Measurements from ENCODE around the gene PACRG. TPM values are rescaled to one million over a fixed set of nuclear protein-coding genes. Genes with fewer than 3 reads are reported as not detected.

PACRG gene
- total and polyA plus RNA-seq, 9 donors, result 2.5 to 33.1 (median 3.8) TPM

DNA sequence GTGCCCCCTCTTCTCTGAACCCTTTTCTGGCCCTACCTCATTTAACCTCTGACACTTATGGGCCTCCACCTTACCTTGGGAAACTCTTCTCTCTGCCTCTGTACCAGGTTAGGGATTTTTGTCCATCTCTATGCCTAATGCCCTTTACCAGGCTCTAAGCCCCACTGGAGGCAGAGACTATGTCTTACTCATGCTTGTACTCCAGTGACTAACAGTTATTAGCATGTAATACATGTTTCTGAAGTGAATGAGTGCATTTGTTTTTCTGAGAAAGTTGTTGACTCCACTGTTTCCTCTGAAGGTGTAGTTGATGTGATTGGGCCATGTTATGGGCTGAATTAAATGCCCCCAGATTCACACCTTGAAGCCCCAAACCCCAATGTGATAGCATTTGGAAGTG, 234.3 kb downstream of the PACRG start:
- intact Hi-C loops (cut with DNase I), result no loop called here
- no peak for DNase-seq
- no peak overlapping the region for H3K4me3 ChIP-seq

DNA sequence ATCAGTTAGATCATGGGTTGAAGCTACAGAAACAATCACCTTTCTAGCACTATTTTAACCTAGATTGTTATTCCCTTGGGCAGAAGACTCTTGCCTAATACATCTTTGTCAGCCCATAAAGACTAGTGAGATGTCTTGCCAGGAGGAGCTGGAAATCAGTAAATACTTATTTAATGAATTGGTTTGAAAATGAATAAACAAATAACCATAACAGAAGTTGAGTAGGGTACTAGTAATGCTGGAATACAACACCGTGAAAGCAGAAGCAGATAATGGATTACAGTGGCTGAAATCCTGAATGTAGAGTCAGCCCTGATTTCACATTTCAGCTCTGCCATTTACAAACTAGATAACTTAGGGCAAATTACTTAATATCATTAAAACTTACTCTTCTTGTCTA, 236.1 kb downstream of the PACRG start:
- Histone ChIP-seq H3K27me3 (no peaks in the 10 kb centered on the region), H3K4me1 (ENCODE audit: insufficient read depth) (no peaks in the 10 kb centered on the region), H3K36me3 (no peaks in the 10 kb centered on the region), H3K9me3 (no peaks in the 10 kb centered on the region), H3K27ac (no peak overlapping the region), H3K4me3 (no peak overlapping the region)
- no peak for DNase-seq
- intact Hi-C loops (cut with DNase I), result no loop called here
- WGBS, 3 donors, result 64 to 83% (median 65%) methylated on average over 1 of the region's 1 CpG
- TF ChIP-seq POLR2A (IDR thresholded peaks at IDR 0.05) (no peak), EP300 (IDR thresholded peaks at IDR 0.05) (no peak)
- TF ChIP-seq, protein P1, sequence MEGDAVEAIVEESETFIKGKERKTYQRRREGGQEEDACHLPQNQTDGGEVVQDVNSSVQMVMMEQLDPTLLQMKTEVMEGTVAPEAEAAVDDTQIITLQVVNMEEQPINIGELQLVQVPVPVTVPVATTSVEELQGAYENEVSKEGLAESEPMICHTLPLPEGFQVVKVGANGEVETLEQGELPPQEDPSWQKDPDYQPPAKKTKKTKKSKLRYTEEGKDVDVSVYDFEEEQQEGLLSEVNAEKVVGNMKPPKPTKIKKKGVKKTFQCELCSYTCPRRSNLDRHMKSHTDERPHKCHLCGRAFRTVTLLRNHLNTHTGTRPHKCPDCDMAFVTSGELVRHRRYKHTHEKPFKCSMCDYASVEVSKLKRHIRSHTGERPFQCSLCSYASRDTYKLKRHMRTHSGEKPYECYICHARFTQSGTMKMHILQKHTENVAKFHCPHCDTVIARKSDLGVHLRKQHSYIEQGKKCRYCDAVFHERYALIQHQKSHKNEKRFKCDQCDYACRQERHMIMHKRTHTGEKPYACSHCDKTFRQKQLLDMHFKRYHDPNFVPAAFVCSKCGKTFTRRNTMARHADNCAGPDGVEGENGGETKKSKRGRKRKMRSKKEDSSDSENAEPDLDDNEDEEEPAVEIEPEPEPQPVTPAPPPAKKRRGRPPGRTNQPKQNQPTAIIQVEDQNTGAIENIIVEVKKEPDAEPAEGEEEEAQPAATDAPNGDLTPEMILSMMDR (IDR thresholded peaks at IDR 0.05), result no peak

More for the DNA sequence above, 234.3 kb downstream of the PACRG start:
- H3K36me3 ChIP-seq, result no peaks in the 10 kb centered on the region
- no peaks in the 10 kb centered on the region for H3K27me3 ChIP-seq
- no peaks in the 10 kb centered on the region for H3K9me3 ChIP-seq
- TF ChIP-seq EP300 (IDR thresholded peaks at IDR 0.05), result no peak
- no peak for TF ChIP-seq POLR2A (IDR thresholded peaks at IDR 0.05)
- TF ChIP-seq, protein P1 (IDR thresholded peaks at IDR 0.05), result no peak
- no peaks in the 10 kb centered on the region for H3K4me1 ChIP-seq (ENCODE audit: insufficient read depth)
- no peak overlapping the region for H3K27ac ChIP-seq

DNA sequence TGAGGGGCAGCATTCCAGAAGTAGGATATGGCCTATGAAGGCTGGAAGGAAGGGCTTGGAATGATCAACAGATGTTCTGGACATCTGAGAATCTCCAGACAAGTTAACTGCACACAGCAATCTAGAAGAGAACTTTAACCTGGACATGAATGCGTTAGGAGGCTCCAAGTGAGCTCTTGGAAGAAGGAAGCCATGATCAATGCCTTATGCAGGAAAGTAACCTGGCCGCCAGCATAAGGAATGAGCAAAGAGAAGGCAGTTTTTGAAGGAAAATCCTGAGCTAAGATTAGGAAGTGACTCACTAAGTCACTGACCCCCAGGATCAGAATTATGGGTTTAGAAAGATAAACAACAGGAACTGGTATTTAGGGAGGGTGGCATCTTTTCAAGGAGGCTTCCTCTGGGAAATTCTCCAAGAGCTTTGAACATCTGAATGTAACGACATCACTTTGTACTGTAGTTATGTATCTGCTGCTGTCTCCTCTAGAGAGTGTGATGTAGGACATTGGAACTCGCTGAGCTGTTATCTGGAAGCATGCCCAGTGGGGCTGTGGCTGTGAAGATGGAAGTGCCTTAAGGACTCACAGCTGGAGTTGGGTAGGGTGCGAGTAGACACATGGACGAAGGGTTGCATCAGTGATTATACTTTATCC, 236.8 kb downstream of the PACRG start:
- no peaks in the 10 kb centered on the region for H3K36me3 ChIP-seq
- no peak overlapping the region for H3K4me3 ChIP-seq
- WGBS, 3 donors, result 30 to 39% (median 31%) methylated on average over 6 of the region's 6 CpGs
- H3K27ac ChIP-seq, result no peak overlapping the region
- no peak for DNase-seq
- no peaks in the 10 kb centered on the region for H3K27me3 ChIP-seq
- no peaks in the 10 kb centered on the region for H3K4me1 ChIP-seq (ENCODE audit: insufficient read depth)
- TF ChIP-seq EP300 (IDR thresholded peaks at IDR 0.05) (no peak), POLR2A (IDR thresholded peaks at IDR 0.05) (no peak)
- TF ChIP-seq, protein P1 (IDR thresholded peaks at IDR 0.05), result no peak
- H3K9me3 ChIP-seq, result no peaks in the 10 kb centered on the region
- intact Hi-C loops (cut with DNase I), result no loop called here

DNA sequence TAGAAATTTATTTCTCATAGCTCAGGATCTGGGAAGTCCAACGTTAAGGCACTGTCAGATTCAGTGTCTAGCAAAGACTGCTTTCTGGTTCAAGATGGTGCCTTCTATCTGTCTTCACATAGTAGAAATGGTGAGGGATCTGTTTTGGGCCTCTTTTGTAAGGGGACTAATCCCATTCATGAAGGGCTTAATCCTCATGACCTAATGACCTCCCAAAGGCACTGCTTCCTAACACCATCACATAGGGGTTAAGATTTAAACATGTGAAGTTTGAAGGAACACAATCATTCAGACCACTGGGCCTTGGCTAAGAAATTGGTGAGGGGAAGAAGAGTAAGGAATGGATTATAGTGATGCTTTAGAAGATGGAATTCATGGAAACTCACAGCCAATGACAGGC, 237.6 kb downstream of the PACRG start:
- Histone ChIP-seq H3K27ac (no peak overlapping the region), H3K4me1 (ENCODE audit: insufficient read depth) (no peaks in the 10 kb centered on the region), H3K9me3 (no peaks in the 10 kb centered on the region), H3K27me3 (no peaks in the 10 kb centered on the region), H3K36me3 (no peaks in the 10 kb centered on the region), H3K4me3 (no peak overlapping the region)
- WGBS, 3 donors, result 52 to 80% (median 77%) methylated on average over 1 of the region's 1 CpG
- intact Hi-C loops (cut with DNase I), result no loop called here
- TF ChIP-seq, protein P1 (IDR thresholded peaks at IDR 0.05), result no peak
- TF ChIP-seq EP300 (IDR thresholded peaks at IDR 0.05), result no peak
- no peak for TF ChIP-seq POLR2A (IDR thresholded peaks at IDR 0.05)
- DNase-seq, result no peak

All from ovary (tissue), 9 donors.